ENCODE results near the gene SARS1.
A peak's percentile ranks its signal among the peaks of the same experiment; 100 is the strongest.

The SARS1 gene

GRCh38 chr1:109261578-109261977, 47.9 kb downstream of the SARS1 start:
- DNase-seq (ENCODE audit: low read depth, low spot score), result no peak

- no peak for DNase-seq (ENCODE audit: low read depth, low spot score)
Measured at GRCh38 chr1:109262231-109263055, 48.7 kb downstream of the SARS1 start.

- DNase-seq (ENCODE audit: low read depth, low spot score), result no peak
Measured at GRCh38 chr1:109263234-109263596, 49.5 kb downstream of the SARS1 start.

- DNase-seq (ENCODE audit: low read depth, low spot score), result peak; percentile 68
Measured at GRCh38 chr1:109263597-109264378, 50.1 kb downstream of the SARS1 start.

GRCh38 chr1:109264379-109264755, 50.6 kb downstream of the SARS1 start:
- DNase-seq (ENCODE audit: low read depth, low spot score), result no peak

- DNase-seq (ENCODE audit: low read depth, low spot score), result no peak
Measured at GRCh38 chr1:109265016-109265415, 51.3 kb downstream of the SARS1 start.

- no peak for DNase-seq (ENCODE audit: low read depth, low spot score)
Measured at GRCh38 chr1:109265741-109266330, 52.1 kb downstream of the SARS1 start.

GRCh38 chr1:109266965-109267364, 53.2 kb downstream of the SARS1 start:
- no peak for DNase-seq (ENCODE audit: low read depth, low spot score)

- no peak for DNase-seq (ENCODE audit: low read depth, low spot score)
Measured at GRCh38 chr1:109267743-109268300, 54.1 kb downstream of the SARS1 start.

GRCh38 chr1:109268431-109269211, 54.9 kb downstream of the SARS1 start:
- DNase-seq (ENCODE audit: low read depth, low spot score), result no peak

- DNase-seq (ENCODE audit: low read depth, low spot score), result no peak
Measured at GRCh38 chr1:109269212-109269980, 55.7 kb downstream of the SARS1 start.

GRCh38 chr1:109269981-109270622, 56.4 kb downstream of the SARS1 start:
- DNase-seq (ENCODE audit: low read depth, low spot score), result no peak

- no peak for DNase-seq (ENCODE audit: low read depth, low spot score)
Measured at GRCh38 chr1:109270623-109271317, 57.1 kb downstream of the SARS1 start.

- no peak for DNase-seq (ENCODE audit: low read depth, low spot score)
Measured at GRCh38 chr1:109271458-109271857, 57.7 kb downstream of the SARS1 start.

- no peak for DNase-seq (ENCODE audit: low read depth, low spot score)
Measured at GRCh38 chr1:109272021-109272799, 58.5 kb downstream of the SARS1 start.

- no peak for DNase-seq (ENCODE audit: low read depth, low spot score)
Measured at GRCh38 chr1:109272831-109273547, 59.3 kb downstream of the SARS1 start.

GRCh38 chr1:109273570-109274288, 60.0 kb downstream of the SARS1 start:
- no peak for DNase-seq (ENCODE audit: low read depth, low spot score)
